Endothelial cell of umbilical vein (primary cell): ENCODE results near the gene UFSP1. TPM values are rescaled to one million over a fixed set of nuclear protein-coding genes. Genes with fewer than 3 reads are reported as not detected.

Source experiments
- BruUV-seq: library from RNA; stranded (reverse); fragments of 400-500 nt; replicated peaks from 2 replicates; lab custom pipeline; 2021; lab: Mats Ljungman, UMichigan
- CTCF ChIA-PET: fragments of 300-600, 350-600 bp; sonication (Branson Sonifier 250); formaldehyde crosslinking; loops from one replicate; lab custom pipeline; 2021; ENCODE audit warnings: antibody characterized with exemption, inconsistent platforms; lab: Charles Lee
- POLR2A ChIA-PET: fragments of 300-600, 350-600 bp; sonication (Branson Sonifier 250); formaldehyde crosslinking; loops from one replicate; lab custom pipeline; 2021; ENCODE audit warnings: antibody characterized with exemption, inconsistent platforms; lab: Charles Lee
- DNase-seq: peaks from one replicate; pipeline ENCODE4 v3.0.0-alpha.2; 2011; ENCODE audit warnings: low read depth, low spot score
- FAIRE-seq: peaks from 2 replicates; lab custom pipeline; 2011; peaks lifted over from hg19 to GRCh38; lab: Jason Lieb, UNC
- H2AFZ ChIP-seq: 2 replicates; pipeline ENCODE4 v1.6.0; 2012; ENCODE audit warnings: low read depth, low read length, control low read depth, inconsistent platforms
- H3K27ac ChIP-seq: 2 replicates; pipeline ENCODE4 v1.5.1; 2011; ENCODE audit warnings: low read depth, mild to moderate bottlenecking, control low read depth, low read length, moderate library complexity; ENCODE audit not compliant: insufficient read depth
- H3K27me3 ChIP-seq, 2 experiments: 2 replicates each; pipeline versions ENCODE4 v1.6.0 to v1.6.1; 2011; ENCODE audit warnings: low read length in 2 of 2, mixed read lengths in 1 of 2; ENCODE audit not compliant: control insufficient read depth in 2 of 2, insufficient read depth in 2 of 2
- H3K36me3 ChIP-seq, 2 experiments: 2 replicates in 1 of 2; 3 replicates in 1 of 2; pipeline ENCODE4 v1.5.1; 2011; ENCODE audit warnings: low read length in 2 of 2, mild to moderate bottlenecking in 1 of 2, moderate library complexity in 1 of 2; ENCODE audit not compliant: control insufficient read depth in 2 of 2, insufficient read depth in 2 of 2; ENCODE audit errors: extremely low read depth in 1 of 2
- H3K4me1 ChIP-seq: 3 replicates; pipeline ENCODE4 v1.5.1; 2011; ENCODE audit warnings: mild to moderate bottlenecking, low read length; ENCODE audit not compliant: control insufficient read depth, insufficient read depth; ENCODE audit errors: extremely low read depth
- H3K4me2 ChIP-seq: 2 replicates; pipeline ENCODE4 v1.6.1; 2011; ENCODE audit warnings: low read length, control low read depth, mixed read lengths; ENCODE audit not compliant: insufficient read depth
- H3K4me3 ChIP-seq, 3 experiments: fragments of 200-600 bp in 1 of 3; sonication (generic), shearing (Covaris generic) in 1 of 3; replicated peaks in 1 of 3; 2 replicates each; pipeline ENCODE4 v1.5.1; 2011 to 2016; ENCODE audit warnings: control low read depth in 3 of 3, low read length in 3 of 3, mild to moderate bottlenecking in 2 of 3, inconsistent platforms in 1 of 3, low read depth in 1 of 3, moderate library complexity in 1 of 3; ENCODE audit not compliant: insufficient read depth in 1 of 3
- H3K79me2 ChIP-seq: 2 replicates; pipeline ENCODE4 v1.6.0; 2012; ENCODE audit warnings: low read length, inconsistent platforms; ENCODE audit not compliant: control insufficient read depth, insufficient read depth
- H3K9ac ChIP-seq: replicated peaks from 2 replicates; pipeline ENCODE3; 2011; ENCODE audit warnings: low read length, control low read depth; ENCODE audit not compliant: insufficient read depth; ENCODE audit errors: extremely low read depth
- H3K9me1 ChIP-seq: replicated peaks from 3 replicates; pipeline ENCODE4 v1.6.0; 2011; ENCODE audit warnings: mild to moderate bottlenecking, low read length; ENCODE audit not compliant: control insufficient read depth, insufficient read depth; ENCODE audit errors: extremely low read depth
- H3K9me3 ChIP-seq: replicated peaks from 2 replicates; pipeline ENCODE4 v1.5.1; 2012; ENCODE audit warnings: low read length, inconsistent platforms; ENCODE audit not compliant: control insufficient read depth, insufficient read depth
- H4K20me1 ChIP-seq: replicated peaks from 2 replicates; pipeline ENCODE3; 2011; ENCODE audit warnings: mild to moderate bottlenecking, low read length; ENCODE audit not compliant: control insufficient read depth, insufficient read depth; ENCODE audit errors: extremely low read depth
- CTCF ChIP-seq, 2 donors: IDR thresholded peaks; 1 replicate in 1 of 2; 2 replicates in 1 of 2; pipeline ENCODE4 v1.5.1; 2011; ENCODE audit warnings: low read length in 2 of 2, mild to moderate bottlenecking in 2 of 2, moderate library complexity in 2 of 2, control low read depth in 1 of 2, inconsistent platforms in 1 of 2, low read depth in 1 of 2; ENCODE audit not compliant: insufficient read depth in 1 of 2; ENCODE audit errors: extremely low read depth in 1 of 2
- EZH2 ChIP-seq: IDR thresholded peaks from 2 replicates; pipeline ENCODE4 v1.6.1; 2012; ENCODE audit warnings: borderline replicate concordance, low read depth, mild to moderate bottlenecking, moderate library complexity, low read length, inconsistent platforms; ENCODE audit not compliant: severe bottlenecking
- FOS ChIP-seq: IDR thresholded peaks from 2 replicates; pipeline ENCODE4 v1.6.1; 2011; ENCODE audit warnings: mild to moderate bottlenecking, low read length, moderate library complexity, borderline replicate concordance; ENCODE audit not compliant: insufficient read depth
- GATA2 ChIP-seq: IDR thresholded peaks from 2 replicates; pipeline ENCODE4 v1.7.0; 2011; ENCODE audit warnings: low read depth, mild to moderate bottlenecking, moderate library complexity, mixed read lengths, low read length; ENCODE audit not compliant: insufficient read length, insufficient read depth
- JUN ChIP-seq: IDR thresholded peaks from 2 replicates; pipeline ENCODE4 v1.6.1; 2011; ENCODE audit warnings: borderline replicate concordance, low read depth; ENCODE audit not compliant: insufficient read length, insufficient read depth
- MAX ChIP-seq: IDR thresholded peaks from 2 replicates; pipeline ENCODE4 v1.6.1; 2011; ENCODE audit not compliant: insufficient read depth, insufficient read length
- MYC ChIP-seq: IDR thresholded peaks from one replicate; pipeline ENCODE4 v1.6.1; 2011; ENCODE audit warnings: mild to moderate bottlenecking, low read depth, low read length
- POLR2A ChIP-seq: IDR thresholded peaks from 2 replicates; pipeline ENCODE4 v1.6.1; 2012; ENCODE audit warnings: low read depth, mild to moderate bottlenecking, control low read depth, low read length
- POLR2AphosphoS5 ChIP-seq: IDR thresholded peaks from 2 replicates; pipeline ENCODE4 v1.6.1; 2012; ENCODE audit warnings: low read depth, mild to moderate bottlenecking, control low read depth, low read length, moderate library complexity; ENCODE audit not compliant: insufficient read depth
- dilution Hi-C: fragments of 300-500 bp; cut with MboI; formaldehyde crosslinking; loops from one replicate; pipeline ENCODE4 v1.15.0; 2019; ENCODE audit warnings: low sequenced_read_pairs; ENCODE audit not compliant: extremely low pct_ligation_motif_present
- intact Hi-C: fragments of 100-400 bp; cut with micrococcal nuclease; formaldehyde crosslinking; loops from one replicate; pipeline ENCODE4 v1.10.0; 2022
- polyA plus RNA-seq, 4 experiments: library from polyadenylated mRNA; depleted of rRNA in 3 of 4; stranded (reverse) in 3 of 4; unstranded in 1 of 4; fragments of >200 nt; gene quantifications; 2 replicates each; pipeline versions ENCODE4 v1.2.1 to v1.2.3, GENCODE V29; 2011 to 2012; ENCODE audit warnings: missing spikeins in 1 of 4
- total RNA-seq: library from RNA; stranded (reverse); gene quantifications from 2 replicates; pipeline ENCODE4 v1.2.3, GENCODE V29; 2021

The UFSP1 gene
- total and polyA plus RNA-seq, 2 donors (not counting 3 experiments of a cell fraction or from before 2014, with no cell fraction given): 0.84 to 0.93 TPM

- Histone ChIP-seq H3K36me3 (peaks cover 18 to 49% of the 10 kb centered on the region in 2 experiments), H3K4me1 (peaks cover 40% of the 10 kb centered on the region), H3K9ac (no peak overlapping the region), H3K4me2 (no peak overlapping the region), H3K4me3 (no peak overlapping the region), H3K9me1 (no peaks in the 10 kb centered on the region), H4K20me1 (no peaks in the 10 kb centered on the region), H3K27ac (no peak overlapping the region), H3K9me3 (no peaks in the 10 kb centered on the region), H3K79me2 (peaks cover 15% of the 10 kb centered on the region), H2AFZ (no peak overlapping the region), H3K27me3 (no peaks in the 10 kb centered on the region)
- ChIA-PET POLR2A (interaction anchor here (0.8 to 4.2 kb wide), 3 partner anchors 12 to 207 kb away, joined by 3 to 27 read pairs (median 3); partner anchors contain the start of genes SRRT and TRIP6), CTCF (interaction anchor here (0.8 to 1.3 kb wide), 3 partner anchors 12 to 182 kb away, joined by 3 to 5 read pairs (median 4); partner anchors contain the start of gene POP7)
- TF ChIP-seq JUN (no peak), EZH2 (no peak), POLR2A (peak; percentile 27)
- peak; percentile 55 for DNase-seq
- intact Hi-C loops: loop anchor here (1.0 kb wide), 1 partner anchor 12 kb away; the partner anchor contains the start of gene SRRT
- peak; percentile 95 for FAIRE-seq
- BruUV-seq: TSS peak; percentile 81
- dilution Hi-C loops: no loop called here
These were observed 1.8 kb downstream of the UFSP1 start for GRCh38 chr7:100887516-100888290.

- intact Hi-C loops: no loop called here
- no peaks in the 10 kb centered on the region for H3K9me3 ChIP-seq
- TF ChIP-seq EZH2 (no peak), POLR2AphosphoS5 (no peak), POLR2A (no peak), MAX (no peak), MYC (no peak), JUN (no peak), FOS (no peak), GATA2 (no peak), CTCF (IDR thresholded peaks at IDR 0.05; ENCODE audit: extremely low read depth in 1 of 2, insufficient read depth in 1 of 2, low read depth in 1 of 2, low read length in 2 of 2) (no peak)
- ChIA-PET CTCF (interaction anchor here (0.8 to 1.3 kb wide), 3 partner anchors 11 to 181 kb away, joined by 3 to 5 read pairs (median 4); partner anchors contain the start of gene POP7), POLR2A (interaction anchor here (0.8 to 4.2 kb wide), 2 partner anchors 11 to 20 kb away, joined by 3 to 27 read pairs; partner anchors contain the start of genes SRRT and TRIP6)
- H3K27me3 ChIP-seq: no peaks in the 10 kb centered on the region
- no peak overlapping the region for H3K9ac ChIP-seq
- H3K4me1 ChIP-seq: peaks cover 40% of the 10 kb centered on the region
- H3K4me3 ChIP-seq: no peak overlapping the region
- H2AFZ ChIP-seq: no peak overlapping the region
- no TSS peak for BruUV-seq
- no peaks in the 10 kb centered on the region for H3K9me1 ChIP-seq
- FAIRE-seq: no peak
- dilution Hi-C loops: no loop called here
- H3K79me2 ChIP-seq: peaks cover 16% of the 10 kb centered on the region
- no peak for DNase-seq
- peaks cover 18 to 55% of the 10 kb centered on the region in 2 experiments for H3K36me3 ChIP-seq
- no peak overlapping the region for H3K4me2 ChIP-seq
- no peak overlapping the region for H3K27ac ChIP-seq
- no peaks in the 10 kb centered on the region for H4K20me1 ChIP-seq
These were observed 2.5 kb downstream of the UFSP1 start for GRCh38 chr7:100886936-100887515.
